Dermis lymphatic vessel endothelial cell (primary cell): ENCODE results near the gene OTX2. TPM values are rescaled to one million over a fixed set of nuclear protein-coding genes. Genes with fewer than 3 reads are reported as not detected.

Experiments
- total RNA-seq: library from RNA; depleted of rRNA; stranded (reverse); fragments of >200 nt; gene quantifications from 2 replicates; pipeline ENCODE4 v1.2.1, GENCODE V29; 2014

OTX2 gene
- total RNA-seq: not detected in 2 replicates

GRCh38 chr14:56810147-56810719 lies at the start of gene OTX2:
Gene OTX2 (minus strand): TSS chr14:56810479. CDS start chr14:56805456, 5,023 bp downstream.

Other genes starting within 250 kb of the OTX2 start
- gene TMEM260, start 230.7 kb downstream of the OTX2 start, total RNA-seq: 7.3 and 11.0 TPM in 2 replicates